Mesenchymal stem cell (in vitro differentiated cells and primary cell): Measurements from ENCODE around the gene KLC1.

Experiments
- DNase-seq: peaks from one replicate; pipeline ENCODE4 v3.0.0-alpha.2; 2013
- H2AFZ ChIP-seq: one replicate; pipeline ENCODE4 v1.6.1; 2013; ENCODE audit warnings: low read depth, mild to moderate bottlenecking, control low read depth, inconsistent platforms, low read length, moderate library complexity
- H2AK5ac ChIP-seq: 2 replicates; pipeline ENCODE4 v1.6.1; 2013; ENCODE audit warnings: low read length, moderate library complexity, mild to moderate bottlenecking, inconsistent platforms; ENCODE audit not compliant: severe bottlenecking
- H2BK120ac ChIP-seq: one replicate; pipeline ENCODE4 v1.6.1; 2013; ENCODE audit warnings: low read depth, mild to moderate bottlenecking, inconsistent platforms, low read length, moderate library complexity
- H2BK12ac ChIP-seq, 2 experiments: one replicate each; pipeline ENCODE4 v1.6.1; 2013; ENCODE audit warnings: inconsistent platforms in 2 of 2, low read length in 2 of 2, mild to moderate bottlenecking in 2 of 2, moderate library complexity in 2 of 2, control low read depth in 1 of 2
- H2BK15ac ChIP-seq: one replicate; pipeline ENCODE4 v1.6.1; 2013; ENCODE audit warnings: mild to moderate bottlenecking, low read depth, inconsistent platforms; ENCODE audit not compliant: poor library complexity, severe bottlenecking
- H2BK5ac ChIP-seq: 2 replicates; pipeline ENCODE4 v1.6.1; 2013; ENCODE audit warnings: low read depth, mild to moderate bottlenecking, low read length, control low read depth, inconsistent platforms; ENCODE audit not compliant: poor library complexity, severe bottlenecking
- H3K14ac ChIP-seq, 2 experiments: one replicate each; pipeline ENCODE4 v1.6.1; 2013; ENCODE audit warnings: inconsistent platforms in 2 of 2, low read length in 2 of 2, control low read depth in 1 of 2, mild to moderate bottlenecking in 1 of 2, moderate library complexity in 1 of 2
- H3K18ac ChIP-seq, 2 experiments: one replicate each; pipeline ENCODE4 v1.6.1; 2013; ENCODE audit warnings: inconsistent platforms in 2 of 2, low read length in 2 of 2, control low read depth in 1 of 2, low read depth in 1 of 2, mild to moderate bottlenecking in 1 of 2
- H3K23ac ChIP-seq, 2 experiments: one replicate each; pipeline ENCODE4 v1.6.1; 2013; ENCODE audit warnings: inconsistent platforms in 2 of 2, low read length in 2 of 2, mild to moderate bottlenecking in 2 of 2, moderate library complexity in 2 of 2, control low read depth in 1 of 2
- H3K27ac ChIP-seq: 2 replicates; pipeline ENCODE4 v1.5.1; 2013; ENCODE audit warnings: mild to moderate bottlenecking, moderate library complexity, low read length, control low read depth, inconsistent platforms; ENCODE audit not compliant: poor library complexity, severe bottlenecking
- H3K27me3 ChIP-seq, 2 experiments: 2 replicates each; pipeline versions ENCODE4 v1.6.1 to v1.7.0; 2013; ENCODE audit warnings: low read length in 2 of 2, mild to moderate bottlenecking in 2 of 2, moderate library complexity in 2 of 2, control low read depth in 1 of 2, inconsistent platforms in 1 of 2; ENCODE audit not compliant: control insufficient read depth in 1 of 2, insufficient read depth in 1 of 2
- H3K36me3 ChIP-seq, 2 experiments: 2 replicates each; pipeline versions ENCODE4 v1.6.1 to v1.7.0; 2013; ENCODE audit warnings: low read length in 2 of 2, control low read depth in 1 of 2, inconsistent platforms in 1 of 2, low read depth in 1 of 2, mild to moderate bottlenecking in 1 of 2; ENCODE audit not compliant: insufficient read depth in 2 of 2, control insufficient read depth in 1 of 2
- H3K4ac ChIP-seq, 2 experiments: one replicate each; pipeline ENCODE4 v1.6.1; 2013; ENCODE audit warnings: inconsistent platforms in 2 of 2, low read length in 2 of 2, mild to moderate bottlenecking in 2 of 2, moderate library complexity in 2 of 2, control low read depth in 1 of 2, low read depth in 1 of 2
- H3K4me1 ChIP-seq: 2 replicates; pipeline ENCODE4 v1.6.1; 2013; ENCODE audit warnings: low read depth, low read length, control low read depth; ENCODE audit not compliant: control insufficient read depth, insufficient read depth
- H3K4me2 ChIP-seq: 2 replicates; pipeline ENCODE4 v1.6.1; 2013; ENCODE audit warnings: low read length, mild to moderate bottlenecking, inconsistent platforms; ENCODE audit not compliant: poor library complexity, severe bottlenecking
- H3K4me3 ChIP-seq, 2 experiments: 2 replicates each; pipeline versions ENCODE4 v1.5.1 to v1.7.0; 2013; ENCODE audit warnings: low read length in 2 of 2, mild to moderate bottlenecking in 2 of 2, control low read depth in 1 of 2, low read depth in 1 of 2; ENCODE audit not compliant: insufficient read depth in 1 of 2
- H3K79me1 ChIP-seq: replicated peaks from 2 replicates; pipeline ENCODE4 v1.6.1; 2013; ENCODE audit warnings: mild to moderate bottlenecking, control low read depth, low read length, inconsistent platforms; ENCODE audit not compliant: poor library complexity, severe bottlenecking
- H3K9ac ChIP-seq: 2 replicates; pipeline ENCODE4 v1.7.0; 2013; ENCODE audit warnings: mild to moderate bottlenecking, low read length, moderate library complexity
- H3K9me3 ChIP-seq: 2 replicates; pipeline ENCODE4 v1.7.0; 2013; ENCODE audit warnings: mild to moderate bottlenecking, low read length; ENCODE audit not compliant: control insufficient read depth
- H4K8ac ChIP-seq: one replicate; pipeline ENCODE4 v1.6.1; 2013; ENCODE audit warnings: inconsistent platforms, mild to moderate bottlenecking, low read length, moderate library complexity
- H4K91ac ChIP-seq: one replicate; pipeline ENCODE4 v1.6.1; 2013; ENCODE audit warnings: mild to moderate bottlenecking, low read length, inconsistent platforms
- WGBS: methylation state at CpG from one replicate; pipeline ENCODE4 v1.1.7; 2013; ENCODE audit warnings: mixed read lengths; 5-methylcytosine and 5-hydroxymethylcytosine counted together

Gene KLC1

DNA sequence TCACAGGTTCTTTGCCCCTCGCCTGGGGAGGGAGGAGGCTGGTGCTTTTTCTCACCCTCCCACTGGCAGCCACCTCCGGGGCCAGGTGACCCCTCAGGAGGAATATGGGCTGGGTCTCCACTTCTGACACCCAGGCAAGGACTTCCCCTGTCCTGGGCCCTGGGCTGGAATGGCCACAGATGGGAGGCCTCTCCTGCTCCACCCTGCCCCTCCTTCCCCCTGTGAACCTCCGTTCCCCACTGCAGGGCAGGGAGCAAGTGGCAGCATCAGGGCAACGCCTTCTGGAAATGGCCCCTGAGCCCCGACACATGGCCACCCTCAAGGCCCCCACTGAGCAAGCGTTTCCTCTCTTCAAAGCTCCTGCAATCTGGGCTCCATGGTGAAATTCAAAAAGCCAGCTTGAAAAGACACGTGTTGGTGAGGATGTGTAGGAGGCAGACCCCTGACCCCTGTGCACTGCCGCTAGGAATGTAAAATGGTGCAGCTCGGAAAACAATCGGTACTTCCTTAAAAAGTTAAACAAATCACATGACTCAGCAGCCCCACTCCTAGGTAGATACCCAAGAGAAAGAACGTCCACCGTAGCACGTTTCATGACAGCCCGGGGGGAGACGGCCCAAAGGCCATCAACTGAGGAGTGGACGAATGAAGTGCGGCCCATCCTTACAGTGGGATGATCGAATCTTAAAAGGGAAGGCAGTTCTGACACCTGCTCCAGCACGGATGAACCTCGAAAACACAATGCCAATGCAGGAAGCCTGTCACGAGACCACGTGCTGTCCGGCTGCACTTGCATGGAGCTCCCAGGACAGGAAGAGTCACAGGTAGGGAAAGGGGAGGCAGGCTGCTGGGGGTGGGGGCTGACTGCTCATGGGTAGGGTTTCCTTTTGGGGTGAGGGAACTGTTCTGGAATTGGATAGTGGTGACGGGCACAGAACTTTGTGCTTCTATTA, 74.7 kb downstream of the KLC1 start:
- Histone ChIP-seq H3K27ac (no peak overlapping the region), H3K9me3 (no peaks in the 10 kb centered on the region), H3K18ac (no peak overlapping the region), H2AFZ (no peak overlapping the region), H4K91ac (peak overlapping the region; percentile 62), H4K8ac (peak overlapping the region; percentile 41), H3K9ac (no peak overlapping the region), H3K36me3 (peaks cover 88 to 96% of the 10 kb centered on the region in 2 experiments), H3K79me1 (peaks cover 65% of the 10 kb centered on the region), H3K27me3 (no peaks in the 10 kb centered on the region), H2BK15ac (no peak overlapping the region), H3K4me3 (no peak overlapping the region), H3K23ac (no peak overlapping the region), H2BK5ac (no peak overlapping the region), H3K4me2 (no peak overlapping the region), H2BK12ac (no peak overlapping the region), H2BK120ac (no peak overlapping the region), H3K4ac (no peak overlapping the region), H2AK5ac (no peak overlapping the region), H3K14ac (no peak overlapping the region), H3K4me1 (peaks cover 21% of the 10 kb centered on the region)
- WGBS, result 89% methylated on average over 23 of the region's 24 CpGs
- DNase-seq, result no peak

DNA sequence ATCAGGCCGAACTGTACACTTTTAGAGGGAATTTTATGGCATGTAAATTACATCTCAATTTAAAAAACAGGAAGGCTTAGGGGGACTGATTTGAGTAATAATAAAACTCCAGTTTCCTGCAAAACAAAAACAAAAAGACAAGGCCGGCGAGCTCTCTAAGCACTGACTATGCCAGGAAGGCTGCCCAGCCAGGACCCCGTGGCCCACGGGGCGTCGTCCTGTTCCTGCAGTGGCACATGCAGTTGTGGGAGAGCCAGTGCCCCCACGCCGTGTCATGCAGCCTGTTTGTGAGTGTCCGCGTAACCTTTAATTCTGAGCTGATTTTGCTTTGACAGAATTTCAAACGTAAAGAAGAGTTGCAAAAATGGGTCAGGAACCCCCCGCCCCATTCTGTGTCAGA, 75.7 kb downstream of the KLC1 start:
- no peak for DNase-seq
- Histone ChIP-seq H2BK120ac (peak overlapping the region; percentile 9), H2AFZ (no peak overlapping the region), H3K27ac (no peak overlapping the region), H3K9me3 (no peaks in the 10 kb centered on the region), H3K4me3 (no peak overlapping the region), H3K23ac (no peak overlapping the region), H2BK15ac (no peak overlapping the region), H3K18ac (no peak overlapping the region), H2AK5ac (no peak overlapping the region), H2BK5ac (no peak overlapping the region), H3K79me1 (peaks cover 58% of the 10 kb centered on the region), H2BK12ac (no peak overlapping the region), H3K4ac (no peak overlapping the region), H4K91ac (no peak overlapping the region), H3K36me3 (peaks cover 88 to 96% of the 10 kb centered on the region in 2 experiments), H4K8ac (no peak overlapping the region), H3K9ac (no peak overlapping the region), H3K14ac (no peak overlapping the region), H3K4me2 (no peak overlapping the region), H3K4me1 (peaks cover 17% of the 10 kb centered on the region), H3K27me3 (no peaks in the 10 kb centered on the region)
- 95% methylated on average over 12 of the region's 13 CpGs for WGBS

- Histone ChIP-seq H3K18ac (no peak overlapping the region), H2BK15ac (no peak overlapping the region), H4K8ac (no peak overlapping the region), H3K23ac (no peak overlapping the region), H3K4ac (no peak overlapping the region), H3K14ac (no peak overlapping the region), H3K9ac (no peak overlapping the region), H3K4me2 (no peak overlapping the region), H3K9me3 (no peaks in the 10 kb centered on the region), H2AK5ac (no peak overlapping the region), H2BK5ac (no peak overlapping the region), H3K36me3 (peaks cover 87 to 96% of the 10 kb centered on the region in 2 experiments), H2BK12ac (no peak overlapping the region), H3K27me3 (no peaks in the 10 kb centered on the region), H4K91ac (no peak overlapping the region), H2BK120ac (no peak overlapping the region), H2AFZ (no peak overlapping the region), H3K27ac (no peak overlapping the region), H3K79me1 (peaks cover 58% of the 10 kb centered on the region), H3K4me1 (peaks cover 13% of the 10 kb centered on the region), H3K4me3 (no peak overlapping the region)
- no peak for DNase-seq
- WGBS, result 91% methylated on average over 15 of the region's 15 CpGs
These were observed 76.1 kb downstream of the KLC1 start for GRCh38 chr14:103705118-103705503.

DNA sequence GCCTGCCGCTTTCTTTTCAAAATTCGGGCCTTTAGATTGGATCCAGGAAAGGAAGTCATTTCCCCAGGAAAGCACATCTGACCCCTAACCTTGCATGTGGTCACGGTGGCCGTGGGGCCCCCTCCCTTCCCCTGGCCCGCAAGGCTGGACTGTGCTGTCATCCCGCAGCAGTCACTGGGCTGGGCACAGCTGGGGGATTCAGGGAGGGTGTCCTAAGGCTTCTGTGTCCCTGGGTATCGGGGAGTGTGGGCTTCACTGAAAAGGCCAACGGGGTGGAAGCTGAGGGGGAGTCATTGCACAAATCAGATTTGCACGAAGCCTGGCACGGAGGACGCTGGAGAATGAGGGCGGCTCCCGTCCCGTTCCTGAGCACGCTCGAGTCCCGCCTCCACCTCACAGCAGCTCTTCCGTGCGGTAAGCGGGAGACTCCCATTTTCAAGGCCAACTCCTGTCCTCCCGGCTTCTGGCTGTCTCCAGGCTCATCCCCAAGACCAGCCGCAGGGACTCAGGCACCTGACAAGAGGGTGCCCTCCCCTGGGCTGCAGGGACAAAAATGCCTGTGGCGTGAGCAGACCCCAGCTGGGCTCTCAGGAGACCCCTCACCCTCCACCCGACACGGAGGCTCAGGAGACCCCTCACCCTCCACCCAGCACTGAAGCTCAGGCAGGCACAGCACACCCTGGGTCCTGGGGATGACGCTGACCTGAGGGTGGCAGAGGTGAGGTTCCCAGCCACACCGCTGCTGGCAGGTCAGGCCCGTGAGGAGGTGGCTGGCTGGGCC, 76.7 kb downstream of the KLC1 start:
- Histone ChIP-seq H3K4me3 (peak overlapping the region in 1 of 2 experiments; percentile 14), H3K14ac (no peak overlapping the region), H3K9me3 (no peaks in the 10 kb centered on the region), H3K23ac (no peak overlapping the region), H3K4me1 (peaks cover 7% of the 10 kb centered on the region), H2AK5ac (no peak overlapping the region), H4K91ac (no peak overlapping the region), H3K36me3 (peaks cover 85 to 91% of the 10 kb centered on the region in 2 experiments), H2BK15ac (no peak overlapping the region), H3K9ac (no peak overlapping the region), H3K79me1 (peaks cover 52% of the 10 kb centered on the region), H3K4ac (no peak overlapping the region), H2BK120ac (no peak overlapping the region), H3K18ac (no peak overlapping the region), H3K27me3 (no peaks in the 10 kb centered on the region), H2BK12ac (no peak overlapping the region), H3K4me2 (no peak overlapping the region), H4K8ac (no peak overlapping the region), H2AFZ (no peak overlapping the region), H3K27ac (no peak overlapping the region), H2BK5ac (no peak overlapping the region)
- DNase-seq, result no peak
- 88% methylated on average over 27 of the region's 28 CpGs for WGBS
